NCI-H446 (cell line): ENCODE measurements around the gene TM9SF3.

Source experiments
- DNase-seq, 2 experiments: peaks; one replicate each; lab custom pipeline; 2025; lab: John Stamatoyannopoulos, UW

TM9SF3 gene

DNA sequence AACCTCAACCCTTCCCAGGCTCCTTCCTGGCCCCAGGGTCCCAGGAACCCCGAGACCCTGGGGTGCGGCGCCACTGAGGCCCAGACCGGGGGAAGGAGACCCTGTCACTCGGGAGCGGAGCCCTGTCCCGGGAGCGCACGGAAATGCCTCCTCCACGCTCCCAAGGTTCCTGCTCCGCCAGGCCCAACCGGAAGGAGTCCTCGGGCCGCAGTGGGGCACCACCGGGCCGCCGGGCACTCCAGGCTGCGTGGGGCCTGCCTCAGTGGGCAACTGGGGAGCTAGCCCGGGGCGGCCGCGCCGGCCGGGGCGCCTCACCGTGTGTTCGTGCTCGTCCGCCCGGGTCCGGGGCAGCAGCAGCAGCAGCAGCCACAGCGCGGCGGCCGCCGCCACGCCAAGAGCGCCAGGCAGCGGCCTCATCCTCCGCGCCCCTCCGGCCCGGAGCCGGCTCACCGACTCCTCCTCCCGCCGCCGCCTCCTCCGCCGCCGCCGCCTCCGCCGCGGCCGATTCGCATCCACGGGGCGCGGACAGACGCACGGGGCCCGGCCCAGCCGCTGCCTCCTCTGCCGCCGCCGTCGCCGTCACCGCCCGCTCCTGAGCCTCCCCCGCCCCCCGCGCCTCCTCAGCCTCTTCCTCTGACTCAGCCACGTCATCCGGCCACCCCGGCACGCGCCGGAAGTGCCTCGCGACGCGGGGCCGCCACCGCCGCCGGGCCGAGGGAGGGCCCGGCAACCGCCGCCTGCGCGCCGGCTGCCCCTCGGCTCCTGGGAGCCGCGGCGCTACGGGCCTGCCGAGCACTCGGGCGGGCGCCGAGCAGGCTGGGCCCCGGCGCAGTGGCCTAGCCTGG is at the start of gene TM9SF3:
TSS of gene TM9SF3 (minus strand) at position 594 of the 845 bp plus-strand sequence. CDS start at position 417, 177 bp downstream.
- DNase-seq, result peak; percentile 37 to 79

DNA sequence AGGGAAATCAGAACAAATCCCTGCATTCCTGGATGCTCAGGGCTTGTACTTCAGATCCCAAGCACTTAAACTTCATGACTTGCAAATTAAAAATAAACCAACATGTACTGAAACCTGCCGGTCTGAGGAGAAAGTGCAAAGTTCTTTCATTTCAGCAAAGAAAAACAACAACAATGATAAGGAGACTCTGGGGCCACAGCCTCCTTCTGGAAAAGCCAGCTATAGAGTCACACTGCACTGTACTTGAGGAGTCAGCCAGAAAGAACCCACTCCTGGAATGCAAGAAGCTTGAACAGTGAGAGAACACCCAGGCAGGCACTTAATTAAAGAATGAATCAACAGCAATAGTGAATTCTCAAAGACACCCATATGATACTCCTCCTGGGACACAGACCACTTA is 49.7 kb upstream of the TM9SF3 start:
- DNase-seq, result no peak

DNA sequence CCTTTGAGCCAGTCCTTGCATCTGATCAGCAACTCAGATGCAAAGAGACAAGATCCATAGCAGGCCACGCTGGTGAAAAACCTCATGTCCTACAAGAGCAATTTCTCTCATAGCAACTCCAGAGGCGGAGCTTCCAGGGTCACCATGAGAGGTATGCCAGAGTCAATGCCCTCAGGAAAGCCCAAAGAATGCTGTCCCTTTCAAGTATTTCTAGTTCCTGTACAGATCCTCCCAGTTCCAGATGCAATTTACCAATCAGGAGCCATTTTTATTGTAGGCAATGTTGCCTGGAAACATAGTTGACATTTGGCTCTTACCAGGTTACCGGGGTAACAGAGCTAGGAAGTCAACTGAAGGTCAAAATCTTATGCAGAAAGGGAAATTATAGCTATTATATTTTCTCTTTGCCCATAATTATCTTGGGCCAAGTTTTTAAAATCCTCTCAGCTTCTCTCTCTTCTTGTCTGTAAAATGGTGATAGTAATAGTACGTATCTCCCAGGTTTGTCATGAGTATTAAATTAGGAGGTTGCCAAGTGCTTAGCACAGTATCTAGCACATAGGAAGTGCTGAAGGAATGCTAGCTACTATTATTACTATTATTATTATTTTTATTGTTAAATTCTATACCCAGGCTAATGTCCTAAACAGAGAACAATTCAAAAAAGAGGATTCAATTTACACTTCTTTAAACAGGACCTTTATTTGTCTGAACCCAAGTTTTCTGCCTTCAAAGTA is 46.3 kb upstream of the TM9SF3 start:
- DNase-seq, result no peak

DNA sequence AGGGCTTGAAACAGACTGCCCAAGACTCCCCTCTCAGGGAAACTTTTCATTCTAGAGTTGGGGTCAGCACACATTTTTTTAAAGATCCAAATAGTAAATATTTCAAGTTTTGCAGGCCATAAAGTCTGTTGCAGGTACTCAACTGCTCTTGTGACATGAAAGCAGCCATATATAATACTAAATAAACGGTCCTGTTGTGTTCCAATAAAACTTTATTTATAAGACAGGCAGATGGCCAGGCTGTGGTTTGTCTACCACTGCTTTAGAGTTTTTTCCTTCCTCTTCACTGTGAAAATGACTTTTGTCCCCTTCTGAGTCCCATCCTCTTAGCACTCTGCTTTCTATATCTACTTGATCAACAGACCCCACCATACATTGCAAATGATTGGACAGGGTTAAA is 40.5 kb upstream of the TM9SF3 start:
- no peak for DNase-seq

DNA sequence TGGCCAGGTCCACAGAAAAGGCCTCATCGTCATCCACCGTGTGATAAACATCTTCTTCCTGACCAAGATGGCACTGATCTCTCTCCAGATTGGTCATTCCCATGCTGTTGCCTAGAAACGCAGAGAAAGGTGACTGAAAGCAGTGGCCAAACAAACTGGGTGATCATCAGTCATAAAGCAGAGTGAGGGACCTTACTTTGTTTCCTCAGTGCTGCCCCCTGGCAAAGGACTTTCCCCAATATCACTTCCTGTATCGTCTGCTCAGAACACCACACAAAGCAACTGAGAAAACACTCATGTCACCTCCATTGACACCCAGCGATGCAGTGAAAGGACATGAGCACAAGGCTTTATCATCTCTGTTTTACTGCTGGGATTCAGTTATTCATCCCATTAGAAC is 40.0 kb upstream of the TM9SF3 start:
- DNase-seq, result no peak

DNA sequence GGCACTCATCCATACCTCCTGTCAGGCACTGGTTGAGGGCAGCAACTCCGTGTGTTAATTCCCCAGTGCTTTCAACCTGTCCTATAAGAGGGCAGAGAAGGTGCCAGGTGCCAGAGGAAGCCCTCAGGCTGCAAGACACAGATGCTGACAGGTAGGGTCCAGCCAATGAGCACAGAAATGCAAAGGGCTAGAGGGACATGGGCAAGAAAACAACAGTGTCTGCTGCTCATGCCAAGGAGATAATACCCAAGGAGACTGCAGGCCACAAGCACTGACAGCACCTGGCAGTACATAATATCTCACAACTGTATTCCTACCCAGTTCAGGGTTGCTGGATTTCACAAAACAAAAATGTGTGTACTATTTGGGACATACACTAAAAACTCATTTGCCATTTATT is 38.4 kb upstream of the TM9SF3 start:
- DNase-seq, result no peak

DNA sequence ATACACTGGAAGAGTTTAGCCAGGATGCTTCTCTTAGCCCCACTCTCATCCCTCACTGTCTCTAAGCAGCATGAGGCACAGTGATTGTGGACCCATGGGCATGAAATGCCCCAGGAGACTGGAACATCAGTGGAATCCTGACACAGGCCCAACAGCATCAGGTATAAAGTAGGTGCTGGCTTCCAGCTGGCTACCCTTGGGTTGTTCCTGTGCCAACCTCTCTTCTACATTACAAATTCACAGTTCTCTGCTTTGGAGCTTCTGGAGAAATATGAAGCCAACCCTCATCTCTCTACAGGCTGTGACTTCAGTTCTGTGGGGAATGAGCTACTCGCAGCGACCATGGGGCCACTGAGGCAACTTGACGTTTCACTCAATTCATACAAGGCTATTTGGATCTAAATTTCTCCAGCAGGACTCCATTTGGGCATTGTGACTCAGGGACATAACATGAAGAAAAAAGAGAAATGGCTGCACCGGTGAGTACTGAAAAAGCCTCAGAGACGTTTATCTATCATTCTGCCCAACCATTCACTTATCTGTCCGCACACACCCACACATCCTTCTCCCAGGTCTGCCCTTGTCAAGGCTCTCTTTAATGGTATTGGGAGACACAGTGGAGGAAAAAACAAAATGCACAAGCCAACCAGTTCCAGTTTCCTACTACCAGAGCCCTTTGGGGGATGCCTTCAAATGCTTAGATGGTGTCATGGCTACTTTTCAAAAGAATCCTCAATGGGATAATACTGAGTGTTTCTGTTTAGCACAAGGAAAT is 35.4 kb upstream of the TM9SF3 start:
- DNase-seq, result no peak

DNA sequence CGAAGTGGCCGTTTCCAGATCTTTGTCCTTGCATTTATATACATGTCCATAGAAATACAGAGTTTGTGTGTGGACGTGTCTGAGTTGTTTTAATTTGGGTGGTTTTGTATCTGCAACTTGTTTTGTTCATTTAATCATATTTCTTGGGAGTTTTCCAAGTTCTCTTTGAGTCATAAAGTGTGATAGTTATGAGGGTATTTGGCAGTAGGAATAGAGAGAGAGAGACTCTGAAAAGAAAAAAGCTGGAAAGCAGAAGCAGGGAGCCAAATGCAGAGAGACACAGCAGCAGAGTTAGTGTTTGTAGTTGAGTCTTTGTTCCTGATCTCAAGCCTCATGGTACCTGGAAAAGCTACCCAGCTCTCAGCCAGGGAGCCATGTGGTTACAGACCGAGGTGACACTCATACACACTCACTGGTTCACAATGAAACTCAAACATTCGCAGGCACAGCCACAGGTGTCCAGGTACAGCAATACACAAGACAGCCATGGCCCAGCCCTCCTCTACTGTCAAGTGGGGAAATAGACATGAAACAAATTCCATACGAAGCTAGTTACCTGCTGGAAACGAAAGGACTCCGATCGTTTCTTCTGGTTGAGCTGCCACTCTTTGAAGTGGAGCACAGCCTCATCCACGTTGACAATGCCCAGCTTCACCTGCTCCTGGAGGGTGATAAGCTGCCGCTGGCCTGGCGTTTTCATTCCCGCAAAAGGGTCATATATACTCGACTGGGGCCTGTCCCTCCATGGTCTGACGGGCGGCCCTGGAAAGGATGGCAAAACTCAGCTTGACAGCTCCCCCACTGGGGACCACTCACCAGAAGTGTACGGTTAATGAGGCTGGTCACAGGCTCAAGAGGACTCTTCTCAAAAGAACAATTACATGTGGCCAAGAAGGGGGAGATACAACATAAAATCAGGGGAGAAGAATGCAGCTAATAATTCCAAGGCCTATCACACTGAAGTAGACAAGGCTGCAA is 33.3 kb upstream of the TM9SF3 start:
- peak in 1 of 2 experiments; percentile 14 for DNase-seq

DNA sequence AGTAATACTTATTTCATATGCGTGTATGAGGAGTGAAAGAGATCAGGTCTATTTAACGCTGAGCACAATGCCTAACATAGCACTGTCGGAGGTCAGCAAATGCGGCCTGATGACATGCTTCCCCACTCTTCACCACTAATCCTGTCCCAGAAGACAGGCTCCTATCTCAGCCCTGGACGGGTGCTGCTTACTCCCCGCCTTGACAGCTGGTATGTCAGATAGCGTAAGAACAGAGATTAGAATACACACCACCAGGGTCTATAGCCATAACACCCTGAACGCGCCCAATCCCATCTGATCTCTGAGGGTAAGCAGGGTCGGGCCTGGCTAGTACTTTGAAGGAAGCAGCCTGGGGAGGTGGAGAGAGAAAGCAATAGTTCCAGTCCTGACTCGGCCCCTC is 32.3 kb upstream of the TM9SF3 start:
- DNase-seq, result no peak

DNA sequence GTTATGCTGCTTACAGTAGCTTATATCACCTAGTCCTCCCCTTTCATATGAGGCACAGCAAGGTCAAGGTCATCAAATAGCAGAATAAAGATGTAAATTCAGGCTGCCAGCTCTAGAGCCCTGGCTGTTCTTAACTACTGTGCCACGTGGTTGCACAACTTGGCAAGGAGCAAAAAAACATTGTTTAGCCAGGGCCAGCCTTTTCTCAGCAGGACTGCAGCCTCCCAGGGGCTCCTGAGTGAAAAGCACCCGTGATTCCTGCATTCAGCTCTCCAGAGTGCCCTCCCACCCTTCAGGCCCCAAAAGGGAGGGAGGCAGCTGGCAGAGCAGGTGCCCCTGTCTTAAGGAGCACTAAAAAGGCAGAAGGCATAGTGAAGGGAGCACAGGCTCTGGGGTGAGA is 31.8 kb upstream of the TM9SF3 start:
- peak in 1 of 2 experiments; percentile 58 for DNase-seq

DNA sequence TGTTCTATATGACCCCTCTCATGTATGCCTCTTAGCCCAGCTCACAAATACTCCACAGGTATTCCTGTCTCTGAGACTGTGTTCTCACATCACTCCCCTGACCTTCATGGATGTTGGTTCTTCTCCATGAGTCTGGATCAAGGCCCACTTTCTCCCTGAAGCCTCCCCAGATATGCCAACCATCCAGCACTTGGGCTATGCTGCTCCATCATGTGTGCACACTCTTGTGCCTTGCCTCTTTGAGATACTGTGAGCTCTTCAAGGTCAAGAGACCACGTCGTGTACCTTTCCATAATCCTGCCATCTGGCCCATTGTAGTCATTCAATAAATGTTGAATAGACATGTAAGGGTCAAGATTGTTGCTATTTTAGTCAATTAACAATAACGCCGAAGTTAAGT is 30.1 kb upstream of the TM9SF3 start:
- no peak for DNase-seq

DNA sequence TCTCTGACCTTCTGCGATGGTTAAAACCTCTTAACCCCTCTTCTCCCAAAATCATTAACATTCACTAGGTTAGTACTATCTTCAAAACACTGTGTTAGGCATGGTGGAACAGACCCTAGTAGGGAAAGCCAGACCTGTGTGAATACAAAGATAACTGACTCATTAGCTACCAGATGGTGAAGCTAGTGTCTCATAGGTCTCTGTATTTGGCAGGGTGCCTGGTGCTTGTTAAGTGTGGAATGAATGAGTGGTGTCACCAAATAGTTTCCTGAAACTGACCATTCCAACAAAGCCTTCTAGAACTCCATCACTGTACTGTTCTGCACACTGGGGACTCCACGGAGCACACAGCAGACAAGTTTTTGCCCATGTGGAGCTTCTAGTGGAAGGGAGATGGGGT is 27.7 kb upstream of the TM9SF3 start:
- DNase-seq, result peak in 1 of 2 experiments; percentile 81

DNA sequence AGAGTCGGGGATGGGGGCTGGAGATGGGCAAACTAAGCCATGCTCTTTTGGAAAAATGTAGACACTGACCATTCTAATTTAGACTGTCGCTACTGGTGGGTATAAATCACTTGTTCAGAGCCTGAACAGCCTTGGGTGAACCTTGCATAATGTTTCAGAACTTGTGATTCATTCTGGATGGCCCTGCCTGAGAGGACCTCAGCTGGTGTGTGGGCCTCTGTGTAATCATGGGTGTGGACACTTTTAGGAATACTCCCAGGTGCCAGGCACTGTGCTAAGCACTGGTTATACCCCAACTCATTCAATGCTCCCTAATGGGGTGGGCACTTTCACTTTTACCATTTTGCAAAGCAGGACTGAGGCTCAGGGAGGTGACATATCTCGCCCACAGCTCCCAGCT is 26.8 kb upstream of the TM9SF3 start:
- no peak for DNase-seq

DNA sequence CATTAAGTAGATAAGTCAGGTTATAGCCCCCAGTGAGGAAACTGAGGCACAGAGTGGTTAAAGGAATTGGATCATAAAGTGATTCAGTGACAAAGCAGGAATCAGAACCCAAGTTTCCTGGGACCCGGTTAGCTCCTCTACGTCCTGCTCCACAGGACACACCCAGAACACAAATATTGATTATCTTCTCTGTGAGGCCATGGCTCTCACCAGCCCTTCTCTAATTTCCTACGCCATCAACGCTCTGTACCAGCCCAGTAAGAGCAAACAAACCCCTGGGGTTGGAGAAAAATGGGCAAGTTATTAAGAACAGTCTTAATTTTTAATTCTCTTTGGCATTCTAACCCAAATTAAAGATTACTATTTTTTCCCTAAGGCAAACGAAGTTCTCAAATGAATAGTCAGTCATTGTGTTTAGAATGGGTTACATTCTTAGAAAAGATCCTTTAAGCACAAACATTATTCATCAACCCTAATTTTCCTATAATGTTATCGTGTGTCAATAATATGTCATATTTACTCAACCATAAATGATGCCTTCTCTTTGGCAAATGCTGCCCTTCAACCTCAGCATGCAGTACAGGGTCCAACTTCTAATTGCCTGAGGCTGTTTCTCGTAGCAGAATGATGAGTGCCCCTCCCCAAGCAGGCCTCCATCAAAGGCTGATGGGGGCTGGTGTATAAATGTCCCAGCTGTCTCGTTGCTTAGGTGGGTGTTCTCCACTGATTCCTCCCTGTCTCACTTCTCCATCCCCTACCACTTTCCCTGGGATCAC is 25.4 kb upstream of the TM9SF3 start:
- DNase-seq, result peak in 1 of 2 experiments; percentile 9

DNA sequence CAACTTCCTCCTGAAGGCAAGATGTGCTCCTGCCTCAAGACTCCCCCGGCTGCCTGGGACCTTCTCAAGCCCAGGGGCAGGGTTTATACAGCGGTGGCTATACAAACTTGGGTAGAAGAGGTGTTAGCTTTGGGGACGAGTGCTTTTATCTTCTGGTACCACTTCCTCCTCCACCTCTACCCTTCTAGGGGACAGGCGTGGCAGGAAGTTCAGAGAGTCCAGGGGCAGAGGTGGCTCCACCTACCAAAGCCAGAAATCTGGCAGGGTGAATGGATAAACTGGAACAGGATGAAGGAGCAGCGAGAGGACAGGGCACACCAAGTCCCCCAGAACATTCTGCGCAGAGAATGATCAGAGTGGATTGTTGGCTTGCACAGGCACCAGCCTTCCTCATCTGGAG is 24.0 kb upstream of the TM9SF3 start:
- DNase-seq, result no peak

DNA sequence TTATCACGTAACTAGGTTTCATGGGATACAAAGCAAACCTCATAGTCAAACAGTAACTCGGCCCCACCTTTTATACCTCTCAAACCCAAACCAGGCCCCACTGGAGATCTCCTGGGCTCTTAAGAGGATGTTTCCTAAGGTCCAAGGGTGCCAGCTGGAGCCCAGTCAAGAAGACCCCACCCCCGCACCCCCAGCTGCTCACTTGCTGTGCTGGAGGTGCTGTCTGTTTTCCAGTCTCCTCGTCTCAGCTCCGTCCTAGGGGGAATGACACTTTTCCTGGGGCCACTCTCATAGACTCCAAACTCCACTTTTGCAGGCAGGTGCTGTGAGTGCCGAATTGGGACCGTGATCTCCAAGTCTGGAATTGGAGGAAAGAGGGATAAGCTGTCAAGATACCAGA is 22.7 kb upstream of the TM9SF3 start:
- no peak for DNase-seq

DNA sequence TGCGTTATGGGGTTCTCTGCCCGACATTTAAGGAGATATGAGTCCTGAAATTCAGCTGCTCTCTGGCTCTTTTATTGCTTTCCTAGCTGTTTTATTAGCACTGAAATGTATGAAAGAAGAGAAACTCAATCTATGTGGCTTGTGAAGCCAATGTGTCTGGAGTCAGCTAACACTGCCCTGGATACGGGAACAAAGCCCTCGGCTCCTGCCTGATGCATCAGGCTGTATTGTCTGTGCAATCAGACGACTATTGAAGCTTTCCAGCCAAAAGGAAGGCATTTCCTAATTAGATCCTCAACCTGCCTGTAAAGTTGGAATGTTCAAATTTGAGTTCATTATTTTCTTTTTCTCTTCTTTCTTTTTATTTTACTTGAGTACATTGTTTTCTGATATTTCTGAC is 22.0 kb upstream of the TM9SF3 start:
- no peak for DNase-seq

DNA sequence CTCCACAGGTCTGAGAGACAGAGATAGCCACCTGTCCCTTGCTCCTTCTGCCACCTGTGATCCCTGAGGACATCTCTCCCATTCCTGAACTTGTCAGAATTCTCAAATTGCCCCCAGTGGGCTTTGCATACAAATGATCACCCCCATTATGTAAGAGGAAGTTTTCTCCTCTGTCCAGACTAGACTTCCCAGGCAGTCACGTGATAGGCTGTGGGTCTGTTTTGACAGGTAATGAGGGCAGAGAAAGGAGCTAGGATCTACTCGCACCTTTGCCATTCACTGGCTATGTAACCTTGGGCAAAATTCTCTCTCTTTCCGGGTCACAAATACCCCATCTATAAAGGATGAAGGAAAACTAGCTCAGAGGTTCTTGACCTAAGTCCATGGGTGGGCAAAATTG is 21.4 kb upstream of the TM9SF3 start:
- DNase-seq, result no peak

DNA sequence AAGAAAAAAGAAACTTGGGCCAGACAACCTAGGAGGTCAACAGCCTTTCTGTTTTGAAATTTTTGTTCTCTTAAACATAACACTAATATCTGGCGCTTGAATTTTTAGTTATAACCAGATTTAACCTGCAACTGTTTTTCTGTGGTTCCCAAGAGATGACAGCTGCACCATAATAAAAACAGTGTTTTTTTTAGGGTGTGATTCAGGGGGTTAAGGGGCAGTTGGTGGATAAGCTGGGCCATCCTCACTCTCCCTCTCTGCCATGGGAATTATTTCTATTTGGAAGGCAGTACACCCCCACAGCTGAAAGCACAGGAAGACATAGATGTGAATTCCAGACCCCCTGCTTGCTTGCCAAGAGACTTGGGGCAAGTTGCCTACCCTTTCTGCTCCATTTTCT is 20.1 kb upstream of the TM9SF3 start:
- no peak for DNase-seq

DNA sequence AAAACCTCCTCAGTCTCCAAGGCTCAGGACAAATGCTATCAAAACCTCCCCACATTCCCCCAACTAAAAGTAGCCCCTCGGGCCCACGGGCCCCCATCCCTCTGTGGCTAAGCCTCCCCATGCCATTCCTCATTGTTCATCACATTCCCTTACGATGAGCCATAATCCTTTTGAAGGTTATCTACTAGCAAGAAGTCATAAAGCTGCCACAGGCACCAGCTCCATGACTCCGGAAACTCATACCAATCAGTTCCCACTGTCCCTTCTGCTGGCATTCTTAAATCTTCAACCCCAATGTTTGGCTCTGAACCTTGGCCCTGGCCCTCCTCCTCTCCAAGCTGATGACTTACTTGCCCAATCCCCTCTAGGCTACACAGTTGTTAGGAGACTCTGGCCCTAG is 19.4 kb upstream of the TM9SF3 start:
- no peak for DNase-seq

DNA sequence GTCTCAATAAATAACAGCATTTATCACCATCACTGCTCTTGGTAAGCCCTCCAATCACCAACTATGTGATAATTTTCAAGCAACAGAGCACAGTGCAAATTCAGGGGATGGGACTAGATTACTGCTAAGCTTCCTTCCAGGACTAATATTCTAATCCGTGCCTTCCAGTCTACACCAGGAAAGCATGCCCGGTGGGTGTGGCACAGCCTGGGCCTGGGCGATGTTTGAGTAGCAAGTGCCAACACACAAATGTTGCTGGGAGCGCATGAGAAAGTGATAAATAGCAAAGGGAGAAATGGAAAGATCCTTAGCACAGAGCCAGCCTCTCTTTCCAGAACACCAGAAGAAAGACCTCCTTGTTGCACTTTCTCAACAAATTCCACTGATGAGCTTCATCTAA is 13.5 kb upstream of the TM9SF3 start:
- DNase-seq, result no peak
